Neural progenitor cell (in vitro differentiated cells): Measurements from ENCODE around the gene DTYMK. TPM values are rescaled to one million over a fixed set of nuclear protein-coding genes. Genes with fewer than 3 reads are reported as not detected.

Experiments
- DNase-seq: peaks from one replicate; pipeline ENCODE4 v3.0.0-alpha.2; 2016; ENCODE audit warnings: low spot score
- H2AFZ ChIP-seq: fragments of 200-600 bp; sonication (generic); replicated peaks from 2 replicates; pipeline ENCODE4 v1.6.1; 2016; ENCODE audit warnings: antibody characterized with exemption
- H3F3A ChIP-seq: fragments of 200-600 bp; sonication (generic); 2 replicates; pipeline ENCODE4 v1.6.1; 2016; ENCODE audit warnings: antibody characterized with exemption, low read depth
- H3K27ac ChIP-seq: fragments of 200-600 bp; sonication (generic); 2 replicates; pipeline ENCODE4 v1.5.1; 2016; ENCODE audit warnings: mild to moderate bottlenecking
- H3K27me3 ChIP-seq: fragments of 200-600 bp; sonication (generic); 2 replicates; pipeline ENCODE4 v1.6.1; 2016; ENCODE audit warnings: mild to moderate bottlenecking, moderate library complexity
- H3K36me3 ChIP-seq: fragments of 200-600 bp; sonication (generic); 2 replicates; pipeline ENCODE4 v1.5.1; 2016
- H3K4me1 ChIP-seq: fragments of 200-600 bp; sonication (generic); 2 replicates; pipeline ENCODE4 v1.6.1; 2016; ENCODE audit warnings: mixed run types
- H3K4me2 ChIP-seq: fragments of 200-600 bp; sonication (generic); 2 replicates; pipeline ENCODE4 v1.6.1; 2016
- H3K4me3 ChIP-seq: fragments of 200-600 bp; sonication (generic); 2 replicates; pipeline ENCODE4 v1.5.1; 2016
- H3K79me2 ChIP-seq: fragments of 200-600 bp; sonication (generic); 2 replicates; pipeline ENCODE4 v1.6.1; 2016; ENCODE audit warnings: low read depth
- H3K9ac ChIP-seq: fragments of 200-600 bp; sonication (generic); 2 replicates; pipeline ENCODE4 v1.6.1; 2016
- H3K9me3 ChIP-seq: fragments of 200-600 bp; sonication (generic); 2 replicates; pipeline ENCODE4 v1.5.1; 2016; ENCODE audit warnings: low read depth
- H4K20me1 ChIP-seq: fragments of 200-600 bp; sonication (generic); 2 replicates; pipeline ENCODE4 v1.6.1; 2016; ENCODE audit warnings: low read depth
- H3K27ac Mint-ChIP-seq: 3 replicates; pipeline ENCODE4 v1.8.0; 2021; ENCODE audit warnings: mixed read lengths
- H3K27me3 Mint-ChIP-seq: 2 replicates; pipeline ENCODE4 v1.8.0; 2022; ENCODE audit warnings: low read depth, mild to moderate bottlenecking, inconsistent platforms, moderate library complexity, mixed read lengths; ENCODE audit not compliant: insufficient read depth
- H3K36me3 Mint-ChIP-seq: 3 replicates; pipeline ENCODE4 v1.8.0; 2021; ENCODE audit warnings: mixed read lengths
- H3K4me1 Mint-ChIP-seq: 3 replicates; pipeline ENCODE4 v1.8.0; 2021; ENCODE audit warnings: mixed read lengths
- H3K4me3 Mint-ChIP-seq: 3 replicates; pipeline ENCODE4 v1.8.0; 2021; ENCODE audit warnings: mild to moderate bottlenecking, moderate library complexity, mixed read lengths
- H3K9me3 Mint-ChIP-seq: 3 replicates; pipeline ENCODE4 v1.8.0; 2020; ENCODE audit warnings: mixed read lengths
- CTCF ChIP-seq: fragments of 200-600 bp; sonication (generic); IDR thresholded peaks from 2 replicates; pipeline ENCODE4 v1.5.1; 2017; ENCODE audit warnings: antibody characterized with exemption, mild to moderate bottlenecking
- EZH2 ChIP-seq: fragments of 200-600 bp; sonication (generic); IDR thresholded peaks from 2 replicates; pipeline ENCODE4 v1.6.1; 2017; ENCODE audit warnings: antibody characterized with exemption, mild to moderate bottlenecking, moderate library complexity
- EZH2phosphoT487 ChIP-seq: fragments of 200-600 bp; sonication (generic); IDR thresholded peaks from 2 replicates; pipeline ENCODE4 v1.6.1; 2017; ENCODE audit warnings: antibody characterized with exemption
- total RNA-seq: library from RNA; depleted of rRNA; stranded (reverse); fragments of >200 nt; gene quantifications from 2 replicates; pipeline ENCODE4 v1.2.3, GENCODE V29; 2015; ENCODE audit warnings: low replicate concordance

DTYMK gene
- total RNA-seq, 1 donor from 2014 or later, result 43.4 TPM

- Mint-ChIP-seq H3K27me3 (no peaks in the 10 kb centered on the region), H3K9me3 (no peaks in the 10 kb centered on the region), H3K4me1 (peaks cover 4% of the 10 kb centered on the region), H3K27ac (peak overlapping the region; percentile 89), H3K4me3 (no peak overlapping the region), H3K36me3 (peaks cover 14% of the 10 kb centered on the region)
- Histone ChIP-seq H2AFZ (no peak overlapping the region), H4K20me1 (peaks cover 44% of the 10 kb centered on the region), H3K36me3 (no peaks in the 10 kb centered on the region), H3K9ac (no peak overlapping the region), H3K27ac (no peak overlapping the region), H3K4me1 (peaks cover 9% of the 10 kb centered on the region), H3K4me2 (no peak overlapping the region), H3K4me3 (no peak overlapping the region), H3K9me3 (no peaks in the 10 kb centered on the region), H3K79me2 (peaks cover 51% of the 10 kb centered on the region), H3F3A (peaks cover 6% of the 10 kb centered on the region), H3K27me3 (no peaks in the 10 kb centered on the region)
- DNase-seq, result no peak
- TF ChIP-seq EZH2phosphoT487, result no peak
- no peak for TF ChIP-seq EZH2
- no peak for TF ChIP-seq CTCF
Observed at GRCh38 chr2:241652142-241652541, 34.5 kb downstream of the DTYMK start.

DNA sequence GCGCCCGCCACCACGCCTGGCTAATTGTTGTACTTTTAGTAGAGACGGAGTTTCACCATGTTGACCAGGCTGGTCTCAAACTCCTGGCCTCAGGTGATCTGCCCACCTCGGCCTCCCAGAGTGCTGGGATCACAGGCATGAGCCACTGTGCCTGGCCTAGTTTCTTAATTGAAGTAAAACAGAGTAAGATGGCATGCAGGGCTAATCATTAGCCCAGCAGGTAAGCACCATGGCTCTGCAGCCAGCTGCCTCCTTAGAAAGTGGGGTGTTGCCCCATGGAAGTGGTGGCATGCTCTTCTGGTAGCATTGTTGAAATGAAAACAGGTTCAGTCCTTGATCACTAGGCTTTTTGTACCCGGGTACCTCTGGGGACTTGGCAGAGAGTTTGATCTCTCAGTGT, 36.7 kb downstream of the DTYMK start:
- Histone ChIP-seq H2AFZ (no peak overlapping the region), H3K79me2 (peaks cover 74% of the 10 kb centered on the region), H3K27ac (no peak overlapping the region), H3K9ac (no peak overlapping the region), H4K20me1 (peaks cover 65% of the 10 kb centered on the region), H3K4me3 (no peak overlapping the region), H3F3A (peaks cover 6% of the 10 kb centered on the region), H3K36me3 (no peaks in the 10 kb centered on the region), H3K9me3 (no peaks in the 10 kb centered on the region), H3K4me1 (peaks cover 9% of the 10 kb centered on the region), H3K4me2 (no peak overlapping the region), H3K27me3 (no peaks in the 10 kb centered on the region)
- H3K27ac Mint-ChIP-seq, result no peak overlapping the region
- H3K4me1 Mint-ChIP-seq, result peaks cover 4% of the 10 kb centered on the region
- TF ChIP-seq CTCF (no peak), EZH2phosphoT487 (no peak)
- H3K9me3 Mint-ChIP-seq, result no peaks in the 10 kb centered on the region
- H3K36me3 Mint-ChIP-seq, result peaks cover 8% of the 10 kb centered on the region
- no peak for DNase-seq
- no peaks in the 10 kb centered on the region for H3K27me3 Mint-ChIP-seq
- no peak overlapping the region for H3K4me3 Mint-ChIP-seq

DNA sequence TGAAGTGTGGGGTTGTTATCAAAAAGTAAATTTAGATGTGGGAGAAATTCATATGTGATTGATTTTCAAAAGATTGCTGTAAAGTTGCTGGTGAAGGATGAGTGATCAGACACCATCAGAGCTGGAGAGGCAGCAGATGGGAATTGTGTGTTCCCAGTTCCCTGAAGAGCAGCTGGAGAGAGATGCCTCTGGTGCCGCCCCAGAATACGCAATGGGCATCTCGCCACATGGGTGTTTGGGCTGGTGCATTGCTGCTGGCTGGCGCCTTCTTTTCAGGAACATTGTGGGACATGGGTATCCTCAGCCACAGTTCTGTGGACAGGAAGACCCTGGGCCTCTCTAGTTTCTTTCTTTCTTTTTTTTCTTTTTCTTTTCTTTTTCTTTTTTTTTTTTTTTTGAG, 37.2 kb downstream of the DTYMK start:
- H3K4me3 Mint-ChIP-seq, result no peak overlapping the region
- no peak for TF ChIP-seq EZH2phosphoT487
- TF ChIP-seq CTCF, result no peak
- no peak for TF ChIP-seq EZH2
- Histone ChIP-seq H4K20me1 (peaks cover 68% of the 10 kb centered on the region), H3K4me2 (no peak overlapping the region), H3K27ac (no peak overlapping the region), H3K4me1 (peaks cover 9% of the 10 kb centered on the region), H3K9ac (no peak overlapping the region), H3K4me3 (no peak overlapping the region), H3K27me3 (no peaks in the 10 kb centered on the region), H3K36me3 (no peaks in the 10 kb centered on the region), H3K79me2 (peaks cover 79% of the 10 kb centered on the region), H3K9me3 (no peaks in the 10 kb centered on the region), H2AFZ (no peak overlapping the region), H3F3A (peaks cover 6% of the 10 kb centered on the region)
- H3K27me3 Mint-ChIP-seq, result no peaks in the 10 kb centered on the region
- H3K36me3 Mint-ChIP-seq, result peaks cover 8% of the 10 kb centered on the region
- no peak overlapping the region for H3K27ac Mint-ChIP-seq
- H3K9me3 Mint-ChIP-seq, result no peaks in the 10 kb centered on the region
- peaks cover 4% of the 10 kb centered on the region for H3K4me1 Mint-ChIP-seq
- DNase-seq, result no peak
